HEK293 (cell line): ENCODE data around the gene SCRN1.
A peak's percentile ranks its signal among the peaks of the same experiment; 100 is the strongest.

ENCODE experiments used
- ATF2 ChIP-seq: fragments of 450-650 bp; formaldehyde crosslinking; IDR thresholded peaks from 2 replicates; pipeline ENCODE4 v1.5.1; 2016; ENCODE audit warnings: missing biosample characterization, missing genetic modification characterization, low read depth
- HOXC10 ChIP-seq: sonication (generic); formaldehyde crosslinking; IDR thresholded peaks from 2 replicates; pipeline ENCODE4 v1.8.1; 2023; ENCODE audit warnings: mild to moderate bottlenecking, missing genetic modification reagents
- KLF10 ChIP-seq: fragments of 450-650 bp; IDR thresholded peaks from 2 replicates; pipeline ENCODE4 v1.5.1; 2018; ENCODE audit warnings: missing biosample characterization, mild to moderate bottlenecking, missing genetic modification characterization
- KLF17 ChIP-seq: fragments of 450-650 bp; formaldehyde crosslinking; IDR thresholded peaks from 2 replicates; pipeline ENCODE4 v1.5.1; 2016; ENCODE audit warnings: missing biosample characterization, missing genetic modification characterization
- KLF9 ChIP-seq: fragments of 450-650 bp; formaldehyde crosslinking; IDR thresholded peaks from 2 replicates; pipeline ENCODE4 v1.5.1; 2016; ENCODE audit warnings: missing biosample characterization, missing genetic modification characterization, low read depth
- OSR2 ChIP-seq: fragments of 450-650 bp; formaldehyde crosslinking; IDR thresholded peaks from 2 replicates; pipeline ENCODE4 v1.5.1; 2016; ENCODE audit warnings: missing biosample characterization, missing genetic modification characterization
- PATZ1 ChIP-seq: fragments of 450-650 bp; formaldehyde crosslinking; IDR thresholded peaks from 2 replicates; pipeline ENCODE4 v1.5.1; 2016; ENCODE audit warnings: missing biosample characterization, missing genetic modification characterization
- PRDM1 ChIP-seq: fragments of 450-650 bp; formaldehyde crosslinking; IDR thresholded peaks from 2 replicates; pipeline ENCODE4; 2016; ENCODE audit warnings: missing biosample characterization, missing genetic modification characterization
- PRDM4 ChIP-seq: fragments of 450-650 bp; formaldehyde crosslinking; IDR thresholded peaks from 2 replicates; pipeline ENCODE4 v1.5.1; 2017; ENCODE audit warnings: missing biosample characterization, missing genetic modification characterization
- RBAK ChIP-seq: fragments of 450-650 bp; formaldehyde crosslinking; IDR thresholded peaks from 2 replicates; pipeline ENCODE4 v1.5.1; 2016; ENCODE audit warnings: missing biosample characterization, missing genetic modification characterization
- SP3 ChIP-seq: fragments of 450-650 bp; formaldehyde crosslinking; IDR thresholded peaks from 2 replicates; pipeline ENCODE4 v1.5.1; 2016; ENCODE audit warnings: missing biosample characterization, missing genetic modification characterization
- YY2 ChIP-seq: fragments of 450-650 bp; formaldehyde crosslinking; IDR thresholded peaks from 2 replicates; pipeline ENCODE4 v1.5.1; 2016; ENCODE audit warnings: missing biosample characterization, missing genetic modification characterization
- ZBTB44 ChIP-seq: fragments of 450-650 bp; IDR thresholded peaks from 2 replicates; pipeline ENCODE4 v1.5.1; 2018; ENCODE audit warnings: missing biosample characterization, mild to moderate bottlenecking, missing genetic modification characterization
- ZEB2 ChIP-seq: fragments of 450-650 bp; formaldehyde crosslinking; IDR thresholded peaks from 2 replicates; pipeline ENCODE4 v1.5.1; 2016; ENCODE audit warnings: missing biosample characterization, missing genetic modification characterization
- ZFP37 ChIP-seq: fragments of 450-650 bp; formaldehyde crosslinking; IDR thresholded peaks from 2 replicates; pipeline ENCODE4 v1.5.1; 2016; ENCODE audit warnings: missing biosample characterization, missing genetic modification characterization
- ZNF155 ChIP-seq: fragments of 450-650 bp; formaldehyde crosslinking; IDR thresholded peaks from 2 replicates; pipeline ENCODE4 v1.5.1; 2016; ENCODE audit warnings: missing biosample characterization, missing genetic modification characterization
- ZNF169 ChIP-seq: fragments of 450-650 bp; formaldehyde crosslinking; IDR thresholded peaks from 2 replicates; pipeline ENCODE4 v1.5.1; 2016; ENCODE audit warnings: missing biosample characterization, missing genetic modification characterization
- ZNF175 ChIP-seq: fragments of 450-650 bp; formaldehyde crosslinking; IDR thresholded peaks from 2 replicates; pipeline ENCODE4 v1.5.1; 2016; ENCODE audit warnings: missing biosample characterization, missing genetic modification characterization
- ZNF26 ChIP-seq: fragments of 450-650 bp; formaldehyde crosslinking; IDR thresholded peaks from 2 replicates; pipeline ENCODE4 v1.5.1; 2016; ENCODE audit warnings: missing biosample characterization, missing genetic modification characterization
- ZNF266 ChIP-seq: fragments of 450-650 bp; formaldehyde crosslinking; IDR thresholded peaks from 2 replicates; pipeline ENCODE4 v1.5.1; 2016; ENCODE audit warnings: missing biosample characterization, missing genetic modification characterization, low read depth
- ZNF335 ChIP-seq: fragments of 450-650 bp; formaldehyde crosslinking; conservative IDR thresholded peaks from 2 replicates; pipeline ENCODE4 v1.5.1; 2016; ENCODE audit warnings: missing biosample characterization, missing genetic modification characterization
- ZNF366 ChIP-seq: fragments of 450-650 bp; formaldehyde crosslinking; conservative IDR thresholded peaks from 2 replicates; pipeline ENCODE4 v1.5.1; 2016; ENCODE audit warnings: missing biosample characterization, missing genetic modification characterization
- ZNF510 ChIP-seq: fragments of 450-650 bp; formaldehyde crosslinking; IDR thresholded peaks from 2 replicates; pipeline ENCODE4 v1.5.1; 2018; ENCODE audit warnings: mild to moderate bottlenecking, missing genetic modification characterization, missing biosample characterization; ENCODE audit not compliant: insufficient replicate concordance
- ZNF529 ChIP-seq: fragments of 450-650 bp; formaldehyde crosslinking; IDR thresholded peaks from 2 replicates; pipeline ENCODE4 v1.5.1; 2017; ENCODE audit warnings: missing genetic modification characterization, missing biosample characterization; ENCODE audit not compliant: insufficient replicate concordance
- ZNF585B ChIP-seq: fragments of 450-650 bp; formaldehyde crosslinking; IDR thresholded peaks from 2 replicates; pipeline ENCODE4 v1.5.1; 2016; ENCODE audit warnings: missing biosample characterization, missing genetic modification characterization
- ZNF624 ChIP-seq: fragments of 450-650 bp; formaldehyde crosslinking; IDR thresholded peaks from 2 replicates; pipeline ENCODE4 v1.5.1; 2017; ENCODE audit warnings: missing biosample characterization, missing genetic modification characterization
- ZNF701 ChIP-seq: fragments of 450-650 bp; formaldehyde crosslinking; IDR thresholded peaks from 2 replicates; pipeline ENCODE4 v1.5.1; 2016; ENCODE audit warnings: missing biosample characterization, missing genetic modification characterization
- ZNF792 ChIP-seq: fragments of 450-650 bp; formaldehyde crosslinking; IDR thresholded peaks from 2 replicates; pipeline ENCODE4 v1.5.1; 2016; ENCODE audit warnings: missing biosample characterization, missing genetic modification characterization
- ZSCAN18 ChIP-seq: fragments of 450-650 bp; formaldehyde crosslinking; IDR thresholded peaks from 2 replicates; pipeline ENCODE4 v1.5.1; 2016; ENCODE audit warnings: missing biosample characterization, missing genetic modification characterization
- ZSCAN30 ChIP-seq: fragments of 450-650 bp; IDR thresholded peaks from 2 replicates; pipeline ENCODE4 v1.5.1; 2018; ENCODE audit warnings: missing biosample characterization, mild to moderate bottlenecking, missing genetic modification characterization, moderate library complexity

SCRN1 gene

GRCh38 chr7:30028216-30028748 is 38.7 kb upstream of the SCRN1 start, which contains the start of gene PLEKHA8 (continued):
- TF ChIP-seq ZFP37 (tag by site-specific recombination) (0 out of 2 replicates have a peak, but pooled peaks have one; percentile 3), KLF17 (tag by site-specific recombination) (peak; percentile 56), ZNF155 (tag by site-specific recombination) (no peak), ZNF529 (tag by site-specific recombination) (no peak), RBAK (tag by site-specific recombination) (no peak), YY2 (tag by site-specific recombination) (no peak), ZNF335 (no peak; the same call in 1 of the 2 replicates), ZNF701 (tag by site-specific recombination) (no peak), ZNF585B (tag by site-specific recombination) (no peak), KLF10 (tag by site-specific recombination) (no peak; the same call in 1 of the 2 replicates), ZNF26 (no peak), ZNF366 (tag by site-specific recombination) (no peak), ZNF624 (tag by site-specific recombination) (no peak), ZNF792 (no peak), PRDM4 (tag by site-specific recombination) (no peak), PRDM1 (tag by site-specific recombination) (no peak), ATF2 (tag by site-specific recombination) (no peak), ZSCAN18 (tag by site-specific recombination) (no peak), ZNF510 (no peak), KLF9 (tag by site-specific recombination) (peak; percentile 56; the same call in 1 of the 2 replicates), SP3 (tag by site-specific recombination) (peak; percentile 78), ZNF175 (no peak), ZBTB44 (0 out of 2 replicates have a peak, but pooled peaks have one; percentile 19), OSR2 (tag by site-specific recombination) (no peak), ZNF266 (tag by site-specific recombination) (no peak), HOXC10 (CRISPR knock-in tag) (no peak), ZEB2 (tag by site-specific recombination) (0 out of 2 replicates have a peak, but pooled peaks have one; percentile 15), PATZ1 (no peak), ZNF169 (tag by site-specific recombination) (no peak), ZSCAN30 (0 out of 2 replicates have a peak, but pooled peaks have one; percentile 40)
